GM19240 (cell line): ENCODE results near the gene GRIN2D.

Experiments used
- DNase-seq: peaks from one replicate; pipeline ENCODE4 v3.0.0; 2011; ENCODE audit warnings: low spot score; ENCODE audit not compliant: insufficient read length

Gene GRIN2D

DNA sequence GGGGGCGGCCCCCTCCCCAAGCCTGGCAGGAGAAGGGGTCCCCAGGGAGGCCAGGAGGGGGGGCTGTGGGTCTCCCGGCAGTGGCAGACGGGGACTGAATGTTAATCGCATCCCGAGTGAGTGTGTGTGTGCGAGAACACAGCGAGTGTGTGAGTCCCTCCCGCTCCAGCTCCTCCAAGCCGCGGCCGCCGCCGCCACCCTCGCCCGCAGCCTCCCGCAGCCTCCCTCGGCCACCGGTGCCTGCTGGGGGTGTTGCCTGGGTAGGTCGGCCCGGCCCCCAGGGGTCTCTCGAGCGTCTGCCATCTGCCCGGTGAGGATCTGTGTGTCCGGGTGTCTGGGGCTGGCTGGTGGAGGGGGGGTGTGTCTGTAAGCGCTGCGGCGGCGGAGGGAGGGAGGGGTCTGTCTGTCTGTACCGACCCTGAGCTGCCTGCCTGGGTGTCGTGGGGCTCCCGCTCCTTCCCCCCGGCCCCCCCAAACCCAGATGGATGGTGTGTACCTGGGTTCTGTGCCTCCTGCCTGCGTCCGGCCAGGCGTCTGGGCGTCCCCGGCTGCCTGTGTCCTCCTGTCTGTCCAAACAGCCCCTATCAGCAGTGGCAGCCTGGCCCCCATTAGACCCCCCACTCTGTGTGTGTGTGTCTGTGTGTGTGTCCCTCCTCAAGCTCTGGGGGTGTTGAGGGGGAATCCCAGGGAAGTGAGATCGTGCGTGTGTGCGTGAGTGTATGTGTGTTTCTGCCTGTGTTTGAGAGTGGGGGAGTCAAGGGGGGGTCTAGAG is at the start of gene GRIN2D:
GRIN2D (plus strand) TSS at position 110 of the 772 bp plus-strand sequence. CDS start 4,725 bp downstream, outside the sequence.
- DNase-seq: no peak

GRCh38 chr19:48344892-48345291 is 48.6 kb upstream of the GRIN2D start:
- no peak for DNase-seq

GRCh38 chr19:48346191-48346590 is 47.3 kb upstream of the GRIN2D start:
- DNase-seq: no peak

DNA sequence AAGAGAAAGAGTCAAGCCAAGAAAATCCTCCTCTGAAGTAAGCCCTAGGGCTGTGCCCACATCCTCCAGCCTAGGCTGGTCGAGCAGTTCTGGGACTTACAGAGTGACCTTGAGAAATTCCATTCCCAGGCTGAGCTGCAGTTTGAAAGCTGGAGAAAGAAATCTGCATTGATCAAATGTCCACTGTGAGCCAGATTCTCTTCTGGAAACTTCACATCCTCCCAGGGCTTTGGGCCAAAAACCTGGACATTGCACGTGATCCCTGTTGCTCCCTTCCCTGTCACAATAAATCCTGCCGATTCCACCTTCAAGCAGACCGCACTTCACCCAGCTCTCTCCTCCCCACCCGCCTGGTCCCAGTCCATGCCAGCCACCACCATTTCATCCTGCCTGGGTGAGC is 45.4 kb upstream of the GRIN2D start:
- no peak for DNase-seq

DNA sequence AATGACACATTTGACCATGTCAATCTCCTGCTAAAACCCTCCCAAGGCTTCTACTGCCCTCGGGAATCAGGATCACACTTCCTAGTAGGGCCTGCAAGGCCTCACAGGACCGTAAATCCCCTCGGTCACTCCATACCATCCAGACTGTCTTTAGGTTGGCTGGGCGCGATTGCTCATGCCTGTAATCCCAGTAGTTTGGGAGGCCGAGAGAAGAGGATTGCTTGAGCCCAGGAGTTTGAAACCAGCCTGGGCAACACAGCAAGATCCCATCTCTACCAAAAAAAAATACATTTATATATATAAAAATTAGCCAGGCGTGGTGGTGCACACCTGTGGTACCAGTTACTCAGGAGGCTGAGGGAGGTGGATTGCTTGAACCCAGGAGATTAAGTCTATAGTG is 44.7 kb upstream of the GRIN2D start:
- DNase-seq: no peak

- no peak for DNase-seq
These were observed 42.6 kb upstream of the GRIN2D start for GRCh38 chr19:48350856-48351255.

- DNase-seq: peak; percentile 75
These were observed 42.1 kb upstream of the GRIN2D start for GRCh38 chr19:48351341-48351752.

DNA sequence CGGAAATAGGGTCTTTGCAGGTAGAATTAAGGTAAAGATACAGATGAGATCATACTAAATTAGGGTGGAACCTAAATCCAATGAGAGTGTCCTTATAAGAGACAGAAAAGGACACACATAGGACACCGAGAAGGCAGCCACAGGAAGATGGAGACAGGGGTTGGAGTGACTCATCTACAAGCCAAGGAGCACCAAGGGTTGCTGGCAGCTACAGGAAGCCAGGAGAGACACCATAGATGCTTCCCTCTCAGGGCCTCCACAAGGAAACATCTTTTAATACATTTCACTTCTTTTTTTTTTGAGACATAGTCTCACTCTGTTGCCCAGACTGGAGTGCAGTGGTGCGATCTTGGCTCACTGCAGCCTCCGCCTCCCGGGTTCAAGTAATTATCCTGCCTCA is 39.8 kb upstream of the GRIN2D start:
- no peak for DNase-seq

- DNase-seq: no peak
These were observed 39.0 kb upstream of the GRIN2D start for GRCh38 chr19:48354332-48354992.

GRCh38 chr19:48355365-48355954 is 38.0 kb upstream of the GRIN2D start:
- DNase-seq: no peak

DNA sequence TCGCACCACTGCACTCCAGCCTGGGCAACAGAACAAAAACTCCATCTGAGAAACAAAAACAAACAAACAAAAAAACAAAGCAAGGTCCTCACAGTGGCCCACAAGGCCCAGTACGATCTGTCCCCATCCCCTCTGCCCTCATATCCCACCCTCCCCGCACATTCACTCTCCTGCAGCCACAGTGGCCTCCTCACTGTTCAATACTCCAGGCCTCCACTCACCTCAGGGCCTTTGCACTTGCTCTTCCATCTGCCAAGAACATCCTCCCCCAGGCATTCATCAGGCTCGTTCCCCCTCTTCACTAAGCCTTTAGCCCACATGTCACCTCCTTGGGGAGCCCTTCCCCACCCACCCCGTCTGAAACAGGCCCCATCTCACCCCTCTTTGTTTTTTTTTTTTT is 34.3 kb upstream of the GRIN2D start:
- no peak for DNase-seq

DNA sequence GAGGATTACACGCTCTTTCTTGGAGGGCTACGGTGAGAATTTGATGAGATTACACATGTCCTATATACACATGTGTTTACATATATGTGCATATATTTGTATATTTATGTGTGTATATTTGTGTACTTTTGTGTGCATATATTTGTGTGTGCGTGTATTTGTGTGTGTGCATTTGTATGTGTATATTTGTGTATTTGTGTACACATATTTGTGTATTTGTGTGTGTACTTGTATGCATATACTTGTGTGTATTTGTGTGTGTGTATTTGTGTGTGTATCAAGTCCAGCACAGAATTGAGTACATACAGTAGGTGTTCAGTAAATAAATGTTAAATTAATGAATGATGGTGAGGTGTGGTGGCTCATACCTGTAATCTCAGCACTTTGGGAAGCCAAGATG is 31.6 kb upstream of the GRIN2D start:
- no peak for DNase-seq

- peak; percentile 89 for DNase-seq
These were observed 30.6 kb upstream of the GRIN2D start for GRCh38 chr19:48362716-48363499.

DNA sequence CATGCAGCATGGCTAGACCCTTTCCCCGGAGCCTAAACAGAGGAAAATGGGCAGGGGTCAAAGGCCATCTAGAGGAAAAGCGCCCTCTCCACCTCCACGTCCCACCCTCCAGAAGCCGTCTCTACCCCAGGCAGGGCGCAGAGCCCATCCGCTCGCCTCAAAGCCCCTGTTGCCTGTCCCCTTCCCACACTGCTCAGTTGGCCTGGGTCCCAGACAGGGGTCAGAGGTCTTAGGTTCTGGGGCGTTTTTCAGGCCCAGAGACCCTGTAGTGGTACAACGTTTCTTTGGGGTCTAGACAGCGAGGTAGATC is 30.0 kb upstream of the GRIN2D start:
- no peak for DNase-seq

DNA sequence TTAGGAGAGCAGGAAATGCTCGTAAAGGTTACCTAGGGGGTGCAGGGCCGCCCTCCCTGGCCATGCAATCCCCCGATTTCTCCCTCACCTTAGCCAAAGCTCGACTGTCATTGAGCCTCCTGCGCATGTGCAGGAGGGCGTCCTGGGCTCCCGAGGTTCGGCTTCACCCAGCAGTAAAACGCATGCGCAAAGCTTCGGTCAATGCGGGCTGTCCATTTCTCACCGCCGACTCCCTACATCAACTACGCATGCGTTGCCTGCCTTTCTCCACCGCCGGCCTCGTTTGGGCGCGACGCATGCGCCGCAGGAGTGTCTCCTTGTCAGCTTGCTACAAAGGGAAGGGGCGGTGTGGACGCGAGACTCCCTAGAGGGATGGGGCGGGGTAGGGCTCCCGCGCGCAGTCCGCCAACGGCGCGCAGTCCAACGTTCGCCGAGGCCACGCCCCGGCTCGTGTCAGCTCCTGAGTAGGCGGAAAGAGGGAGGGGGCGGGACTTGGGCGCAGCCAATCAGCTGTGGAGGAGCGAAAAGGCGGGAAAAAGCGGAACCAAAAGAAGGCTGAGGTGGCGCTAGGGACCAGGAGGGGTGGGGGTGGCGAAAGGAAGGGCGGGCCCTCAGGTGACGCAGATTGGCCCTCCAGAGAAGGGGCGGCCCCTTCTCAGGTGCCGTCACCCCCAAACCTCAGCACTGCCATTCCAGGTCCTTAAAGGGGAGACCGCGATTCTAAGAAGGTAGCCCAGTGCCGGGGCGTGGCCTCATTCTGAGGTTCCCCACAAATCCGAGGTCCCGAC is 29.5 kb upstream of the GRIN2D start, which contains the start of the genes SYNGR4 and TMEM143:
SYNGR4 (plus strand) TSS at position 558 of the 788 bp plus-strand sequence. CDS start 1,476 bp downstream, outside the sequence.
TMEM143 (minus strand) TSS at position 131 of the 788 bp plus-strand sequence; CDS start at position 111, 20 bp downstream.
- DNase-seq: peak; percentile 95

DNA sequence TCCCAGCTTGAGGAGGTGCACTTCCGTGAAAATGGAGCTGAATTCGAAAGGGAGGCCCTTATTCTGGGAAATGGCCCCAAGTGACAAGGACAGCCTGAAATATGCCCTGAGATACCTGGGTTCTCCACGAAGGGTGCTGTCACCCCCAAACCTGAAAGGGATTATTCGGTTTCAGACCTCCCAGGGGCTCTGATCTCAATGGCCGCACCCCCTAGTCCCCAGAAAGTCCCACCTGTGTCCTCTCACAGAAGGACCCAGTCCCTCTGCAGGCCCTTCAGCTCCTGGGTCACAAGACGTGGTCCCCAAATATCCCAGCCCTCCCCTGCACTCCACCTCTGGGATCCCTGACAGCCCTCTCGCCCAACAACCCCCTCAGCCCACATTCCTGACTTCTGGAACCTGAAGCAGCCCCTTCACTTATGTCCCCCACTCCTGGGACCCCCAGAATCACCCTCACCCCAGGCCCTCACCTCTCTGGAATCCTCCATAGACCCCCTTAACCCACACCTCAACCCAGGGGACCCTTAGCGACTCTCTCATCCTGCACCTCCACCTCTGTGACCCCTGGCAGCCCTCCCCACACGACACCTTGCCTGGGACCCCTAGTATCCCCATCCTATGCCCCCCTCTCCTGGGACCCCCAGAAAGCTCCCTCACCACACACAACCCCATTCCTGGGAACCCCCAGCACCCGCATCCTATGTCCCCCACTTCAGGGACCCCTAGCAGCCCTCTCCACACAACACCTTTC is 28.7 kb upstream of the GRIN2D start:
- DNase-seq: no peak

- DNase-seq: no peak
These were observed 27.9 kb upstream of the GRIN2D start for GRCh38 chr19:48365602-48366001.

DNA sequence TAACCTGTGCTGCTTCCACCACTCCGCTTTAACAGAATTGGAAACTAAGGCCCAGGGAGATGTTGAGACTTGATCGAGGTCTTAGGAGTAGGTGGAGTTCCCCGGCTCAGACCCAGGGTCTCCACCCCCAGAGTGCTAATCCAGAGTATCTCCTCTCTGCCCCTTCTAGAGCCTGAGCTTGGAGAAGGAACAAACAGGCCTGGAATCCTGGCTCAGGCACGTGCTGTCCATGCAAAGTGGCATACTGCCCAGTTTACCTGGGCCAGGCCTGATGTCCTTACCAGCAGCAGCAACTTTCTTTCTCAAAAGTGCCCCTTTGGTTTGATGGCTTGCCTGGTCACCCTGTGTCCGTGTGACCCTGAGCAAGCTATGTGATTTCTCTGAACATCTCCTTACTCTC is 25.6 kb upstream of the GRIN2D start:
- DNase-seq: no peak

- DNase-seq: no peak
These were observed 24.5 kb upstream of the GRIN2D start for GRCh38 chr19:48368936-48369335.

DNA sequence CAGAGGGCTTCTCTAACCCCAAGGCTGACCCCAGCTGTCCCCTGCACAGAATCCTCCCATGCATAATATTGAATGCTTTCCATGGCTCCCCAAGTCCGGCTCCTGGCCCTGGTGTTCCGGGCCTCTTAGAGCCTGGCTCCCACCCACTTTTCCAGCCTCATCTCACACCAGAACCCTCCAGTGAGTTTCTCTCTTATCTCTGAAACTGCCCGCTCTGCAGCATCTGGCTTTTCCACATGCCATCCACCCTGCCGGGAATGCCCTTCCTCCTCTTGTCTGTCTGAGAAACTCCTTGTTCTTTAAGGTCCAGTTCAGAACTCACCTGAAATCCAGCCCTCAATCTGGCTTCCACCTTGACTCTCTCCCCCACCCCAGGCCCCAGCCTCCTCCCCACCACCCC is 22.5 kb upstream of the GRIN2D start:
- DNase-seq: no peak
